NAMALWA (cell line): ENCODE data around the gene SFMBT1.
A peak's percentile ranks its signal among the peaks of the same experiment; 100 is the strongest.

Experiments used
- DNase-seq: peaks from one replicate; pipeline ENCODE4 v3.0.0-alpha.2; 2015; ENCODE audit warnings: low spot score

SFMBT1 gene

GRCh38 chr3:52986938-52987337, 58.9 kb downstream of the SFMBT1 start:
- DNase-seq, result no peak

- DNase-seq, result no peak
These were observed 59.8 kb downstream of the SFMBT1 start for GRCh38 chr3:52986049-52986448.

- no peak for DNase-seq
These were observed 62.0 kb downstream of the SFMBT1 start for GRCh38 chr3:52983828-52984227.

GRCh38 chr3:52983336-52983807, 62.5 kb downstream of the SFMBT1 start:
- DNase-seq, result peak; percentile 55

- DNase-seq, result peak; percentile 3
These were observed 63.0 kb downstream of the SFMBT1 start for GRCh38 chr3:52982839-52983238.

GRCh38 chr3:52979190-52979983, 66.5 kb downstream of the SFMBT1 start:
- no peak for DNase-seq

GRCh38 chr3:52978109-52978754, 67.6 kb downstream of the SFMBT1 start:
- DNase-seq, result no peak

- DNase-seq, result no peak
These were observed 72.1 kb downstream of the SFMBT1 start for GRCh38 chr3:52973806-52974205.

- no peak for DNase-seq
These were observed 74.0 kb downstream of the SFMBT1 start for GRCh38 chr3:52971895-52972294.

GRCh38 chr3:52967398-52967797, 78.5 kb downstream of the SFMBT1 start:
- DNase-seq, result no peak

- no peak for DNase-seq
These were observed 83.7 kb downstream of the SFMBT1 start for GRCh38 chr3:52962160-52962559.

GRCh38 chr3:52959773-52960172, 86.1 kb downstream of the SFMBT1 start:
- peak; percentile 1 for DNase-seq

- no peak for DNase-seq
These were observed 106.3 kb downstream of the SFMBT1 start for GRCh38 chr3:52939600-52939999.

- peak; percentile 56 for DNase-seq
These were observed 111.0 kb downstream of the SFMBT1 start for GRCh38 chr3:52934630-52935530.

- DNase-seq, result peak; percentile 13
These were observed 114.0 kb downstream of the SFMBT1 start for GRCh38 chr3:52931889-52932288.

- DNase-seq, result no peak
These were observed 114.5 kb downstream of the SFMBT1 start for GRCh38 chr3:52931328-52931727.

- DNase-seq, result peak; percentile 5
These were observed 115.1 kb downstream of the SFMBT1 start for GRCh38 chr3:52930748-52931147.

- DNase-seq, result no peak
These were observed 119.3 kb downstream of the SFMBT1 start for GRCh38 chr3:52926554-52926953.

GRCh38 chr3:52925405-52926313, 120.2 kb downstream of the SFMBT1 start:
- no peak for DNase-seq

GRCh38 chr3:52923963-52924362, 121.9 kb downstream of the SFMBT1 start:
- no peak for DNase-seq

GRCh38 chr3:52920841-52921240, 125.0 kb downstream of the SFMBT1 start:
- DNase-seq, result no peak
